ENCODE measurements around the gene NDUFS2.
"Not testable (repeated sequence)": the region's sequence is repeated elsewhere in the genome, so short reads cannot be mapped to it uniquely, and the experiment has no call there.

NDUFS2 gene

GRCh38 chr1:161222175-161223019 lies 20.2 kb downstream of the NDUFS2 start:
- no peak for DNase-seq

GRCh38 chr1:161223805-161224694 lies 21.9 kb downstream of the NDUFS2 start:
- DNase-seq = no peak

- not testable (repeated sequence) for DNase-seq
Observed at GRCh38 chr1:161224695-161225087, 22.5 kb downstream of the NDUFS2 start.

- DNase-seq = no peak
Observed at GRCh38 chr1:161225178-161225533, 23.0 kb downstream of the NDUFS2 start.

GRCh38 chr1:161225534-161226319 lies 23.6 kb downstream of the NDUFS2 start, which contains the start of gene TOMM40L:
TOMM40L (plus strand) TSS chr1:161226060; CDS start chr1:161226490, 430 bp downstream.
- peak; percentile 98 for DNase-seq

GRCh38 chr1:161226320-161226711 lies 24.1 kb downstream of the NDUFS2 start:
- no peak for DNase-seq

GRCh38 chr1:161226759-161227158 lies 24.6 kb downstream of the NDUFS2 start:
- DNase-seq = no peak

- DNase-seq = peak; percentile 84
Observed at GRCh38 chr1:161227196-161227871, 25.2 kb downstream of the NDUFS2 start.

- no peak for DNase-seq
Observed at GRCh38 chr1:161228032-161228431, 25.9 kb downstream of the NDUFS2 start.

- DNase-seq = no peak
Observed at GRCh38 chr1:161229896-161230295, 27.7 kb downstream of the NDUFS2 start.

GRCh38 chr1:161230762-161231161 lies 28.6 kb downstream of the NDUFS2 start:
- DNase-seq = no peak

- no peak for DNase-seq
Observed at GRCh38 chr1:161233102-161233501, 30.9 kb downstream of the NDUFS2 start.

GRCh38 chr1:161235957-161236775 lies 34.0 kb downstream of the NDUFS2 start:
- DNase-seq = no peak

- no peak for DNase-seq
Observed at GRCh38 chr1:161238039-161238473, 35.9 kb downstream of the NDUFS2 start, which contains the start of gene NR1I3. NR1I3 (minus strand) TSS chr1:161238203; CDS start chr1:161236565, 1,638 bp downstream.

GRCh38 chr1:161241682-161242081 lies 39.5 kb downstream of the NDUFS2 start:
- DNase-seq = no peak

GRCh38 chr1:161242313-161242712 lies 40.1 kb downstream of the NDUFS2 start:
- DNase-seq = no peak

GRCh38 chr1:161244888-161245287 lies 42.7 kb downstream of the NDUFS2 start:
- DNase-seq = no peak

GRCh38 chr1:161250100-161250499 lies 47.9 kb downstream of the NDUFS2 start:
- DNase-seq = not testable (repeated sequence)

GRCh38 chr1:161250829-161251228 lies 48.7 kb downstream of the NDUFS2 start:
- DNase-seq = no peak

GRCh38 chr1:161251579-161251978 lies 49.4 kb downstream of the NDUFS2 start:
- no peak for DNase-seq

GRCh38 chr1:161255302-161255701 lies 53.1 kb downstream of the NDUFS2 start:
- DNase-seq = not testable (repeated sequence)
